ENCODE data around the gene UBA7.

DNA sequence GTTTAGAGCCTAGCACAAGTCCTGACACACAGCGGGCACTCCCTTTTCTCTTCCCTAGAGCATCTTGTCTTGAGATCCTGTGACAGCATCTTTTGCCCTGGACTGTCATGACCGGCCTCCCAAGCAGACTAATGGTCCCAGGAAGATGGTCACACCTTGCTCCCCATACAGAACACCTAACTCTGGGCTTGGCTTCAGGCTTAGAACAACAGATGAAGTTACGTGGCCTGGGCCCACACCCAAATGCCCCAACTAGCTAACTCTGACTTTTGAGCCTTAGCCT, 26.6 kb downstream of the UBA7 start:
- TF ChIP-seq, protein P1, sequence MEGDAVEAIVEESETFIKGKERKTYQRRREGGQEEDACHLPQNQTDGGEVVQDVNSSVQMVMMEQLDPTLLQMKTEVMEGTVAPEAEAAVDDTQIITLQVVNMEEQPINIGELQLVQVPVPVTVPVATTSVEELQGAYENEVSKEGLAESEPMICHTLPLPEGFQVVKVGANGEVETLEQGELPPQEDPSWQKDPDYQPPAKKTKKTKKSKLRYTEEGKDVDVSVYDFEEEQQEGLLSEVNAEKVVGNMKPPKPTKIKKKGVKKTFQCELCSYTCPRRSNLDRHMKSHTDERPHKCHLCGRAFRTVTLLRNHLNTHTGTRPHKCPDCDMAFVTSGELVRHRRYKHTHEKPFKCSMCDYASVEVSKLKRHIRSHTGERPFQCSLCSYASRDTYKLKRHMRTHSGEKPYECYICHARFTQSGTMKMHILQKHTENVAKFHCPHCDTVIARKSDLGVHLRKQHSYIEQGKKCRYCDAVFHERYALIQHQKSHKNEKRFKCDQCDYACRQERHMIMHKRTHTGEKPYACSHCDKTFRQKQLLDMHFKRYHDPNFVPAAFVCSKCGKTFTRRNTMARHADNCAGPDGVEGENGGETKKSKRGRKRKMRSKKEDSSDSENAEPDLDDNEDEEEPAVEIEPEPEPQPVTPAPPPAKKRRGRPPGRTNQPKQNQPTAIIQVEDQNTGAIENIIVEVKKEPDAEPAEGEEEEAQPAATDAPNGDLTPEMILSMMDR (IDR thresholded peaks at IDR 0.05; ENCODE audit: low read length): no peak
- no peak for TF ChIP-seq EZH2 (IDR thresholded peaks at IDR 0.05; ENCODE audit: borderline replicate concordance, low read length)

Measured in OCI-LY1 (cell line).